ENCODE data around the gene SERPINA7.

DNA sequence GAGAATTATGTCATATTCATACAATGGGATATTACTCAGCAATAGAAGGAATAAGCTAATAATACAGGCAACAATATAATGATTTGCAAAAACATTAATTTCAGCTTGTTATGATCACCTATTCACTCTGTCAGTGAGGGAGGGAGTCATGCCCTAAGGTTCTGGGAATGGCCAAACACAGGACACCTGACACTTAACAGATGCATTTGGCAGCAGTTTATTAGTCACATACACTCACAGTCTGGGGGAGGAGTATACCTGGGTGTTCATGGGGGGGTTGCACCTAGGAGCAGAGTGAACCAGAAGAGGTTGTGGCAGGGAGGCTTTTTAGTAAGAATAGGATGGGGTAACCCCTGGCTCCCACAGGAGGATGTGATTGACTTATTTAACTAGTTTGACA is 38.3 kb downstream of the SERPINA7 start:
- TF ChIP-seq, protein P1, sequence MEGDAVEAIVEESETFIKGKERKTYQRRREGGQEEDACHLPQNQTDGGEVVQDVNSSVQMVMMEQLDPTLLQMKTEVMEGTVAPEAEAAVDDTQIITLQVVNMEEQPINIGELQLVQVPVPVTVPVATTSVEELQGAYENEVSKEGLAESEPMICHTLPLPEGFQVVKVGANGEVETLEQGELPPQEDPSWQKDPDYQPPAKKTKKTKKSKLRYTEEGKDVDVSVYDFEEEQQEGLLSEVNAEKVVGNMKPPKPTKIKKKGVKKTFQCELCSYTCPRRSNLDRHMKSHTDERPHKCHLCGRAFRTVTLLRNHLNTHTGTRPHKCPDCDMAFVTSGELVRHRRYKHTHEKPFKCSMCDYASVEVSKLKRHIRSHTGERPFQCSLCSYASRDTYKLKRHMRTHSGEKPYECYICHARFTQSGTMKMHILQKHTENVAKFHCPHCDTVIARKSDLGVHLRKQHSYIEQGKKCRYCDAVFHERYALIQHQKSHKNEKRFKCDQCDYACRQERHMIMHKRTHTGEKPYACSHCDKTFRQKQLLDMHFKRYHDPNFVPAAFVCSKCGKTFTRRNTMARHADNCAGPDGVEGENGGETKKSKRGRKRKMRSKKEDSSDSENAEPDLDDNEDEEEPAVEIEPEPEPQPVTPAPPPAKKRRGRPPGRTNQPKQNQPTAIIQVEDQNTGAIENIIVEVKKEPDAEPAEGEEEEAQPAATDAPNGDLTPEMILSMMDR (IDR thresholded peaks at IDR 0.05), result no peak
- TF ChIP-seq ZFX (IDR thresholded peaks at IDR 0.05; ENCODE audit: borderline replicate concordance), result no peak
